ENCODE measurements around the gene UNC93B1.

Gene UNC93B1

DNA sequence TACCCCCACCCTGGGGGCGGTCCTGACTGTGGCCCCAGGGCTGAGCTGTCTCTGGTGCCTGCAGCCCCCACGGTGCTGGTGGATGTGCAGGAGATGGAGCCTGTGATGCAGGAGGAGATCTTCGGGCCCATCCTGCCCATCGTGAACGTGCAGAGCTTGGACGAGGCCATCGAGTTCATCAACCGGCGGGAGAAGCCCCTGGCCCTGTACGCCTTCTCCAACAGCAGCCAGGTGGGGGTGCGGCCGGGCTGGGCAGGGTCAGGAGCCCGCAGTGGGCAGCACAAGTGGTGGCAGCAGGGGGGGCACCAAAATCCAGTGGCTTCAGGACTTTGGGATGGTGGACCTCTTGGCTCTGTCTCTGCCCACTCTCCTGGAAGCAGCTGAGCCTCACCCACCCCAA, 18.6 kb upstream of the UNC93B1 start:
- no peak for DNase-seq (ENCODE audit: low read depth in 2 of 2)

DNA sequence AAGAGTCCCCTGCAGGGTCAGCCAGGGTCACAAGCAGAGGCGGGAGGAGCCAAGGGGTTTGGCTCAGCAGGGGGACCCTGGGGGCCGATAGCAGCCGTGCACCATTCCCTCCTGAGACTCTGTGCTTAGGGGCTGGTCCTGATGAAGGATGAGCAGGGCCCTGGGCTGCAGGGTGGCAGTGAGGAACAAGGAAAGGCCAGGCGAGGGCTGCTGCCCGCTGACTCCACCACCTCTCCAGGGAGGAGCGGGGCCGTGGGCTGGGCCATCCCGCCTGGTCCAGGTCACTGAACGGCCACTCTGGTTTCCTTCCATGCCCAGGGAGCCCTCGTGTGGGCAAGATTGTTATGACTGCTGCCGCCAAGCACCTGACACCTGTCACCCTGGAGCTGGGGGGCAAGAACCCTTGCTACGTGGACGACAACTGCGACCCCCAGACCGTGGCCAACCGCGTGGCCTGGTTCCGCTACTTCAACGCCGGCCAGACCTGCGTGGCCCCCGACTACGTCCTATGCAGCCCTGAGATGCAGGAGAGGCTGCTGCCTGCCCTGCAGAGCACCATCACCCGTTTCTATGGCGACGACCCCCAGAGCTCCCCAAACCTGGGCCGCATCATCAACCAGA, 17.4 kb upstream of the UNC93B1 start:
- DNase-seq (ENCODE audit: low read depth in 2 of 2), result no peak

DNA sequence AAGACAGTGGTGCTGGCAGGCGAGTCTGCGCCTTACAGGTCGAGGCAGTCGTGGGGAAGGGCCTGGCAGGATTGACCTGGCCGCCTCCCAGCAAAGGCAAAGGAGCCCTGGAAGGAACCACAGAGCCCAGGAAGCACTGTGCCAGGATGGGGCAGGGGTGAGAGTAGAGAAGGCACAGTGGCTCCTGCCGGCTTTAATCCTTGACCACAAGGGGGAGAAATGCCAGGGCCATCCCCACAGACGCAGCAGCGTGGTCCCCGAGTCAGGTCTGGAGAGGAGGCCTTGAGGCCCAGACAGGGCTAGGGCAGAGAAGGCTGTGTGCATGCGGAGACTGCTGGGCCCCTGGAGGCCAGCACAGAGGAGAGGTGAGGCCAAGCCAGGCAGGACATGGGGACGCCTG, 16.7 kb upstream of the UNC93B1 start:
- no peak for DNase-seq (ENCODE audit: low read depth in 2 of 2)

DNA sequence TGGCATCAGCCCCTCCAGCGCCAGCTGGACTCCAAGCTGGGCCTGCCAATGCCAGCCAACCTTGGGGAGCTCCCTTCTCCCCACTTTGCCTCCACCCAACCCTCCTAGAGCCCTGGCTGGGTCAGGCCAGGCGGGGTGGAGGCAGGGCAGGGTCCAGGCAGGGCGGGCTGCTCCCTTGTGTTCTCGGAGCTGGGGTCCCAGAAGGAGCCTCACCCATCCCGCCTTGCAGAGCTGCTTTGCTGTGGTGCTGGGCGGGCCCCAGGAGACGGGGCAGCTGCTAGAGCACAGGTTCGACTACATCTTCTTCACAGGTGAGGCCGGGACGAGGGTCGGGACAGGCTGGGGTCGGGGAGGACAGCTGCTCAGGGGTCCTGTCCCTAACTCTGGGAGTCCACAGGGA, 15.6 kb upstream of the UNC93B1 start:
- DNase-seq (ENCODE audit: low read depth in 2 of 2), result no peak

DNA sequence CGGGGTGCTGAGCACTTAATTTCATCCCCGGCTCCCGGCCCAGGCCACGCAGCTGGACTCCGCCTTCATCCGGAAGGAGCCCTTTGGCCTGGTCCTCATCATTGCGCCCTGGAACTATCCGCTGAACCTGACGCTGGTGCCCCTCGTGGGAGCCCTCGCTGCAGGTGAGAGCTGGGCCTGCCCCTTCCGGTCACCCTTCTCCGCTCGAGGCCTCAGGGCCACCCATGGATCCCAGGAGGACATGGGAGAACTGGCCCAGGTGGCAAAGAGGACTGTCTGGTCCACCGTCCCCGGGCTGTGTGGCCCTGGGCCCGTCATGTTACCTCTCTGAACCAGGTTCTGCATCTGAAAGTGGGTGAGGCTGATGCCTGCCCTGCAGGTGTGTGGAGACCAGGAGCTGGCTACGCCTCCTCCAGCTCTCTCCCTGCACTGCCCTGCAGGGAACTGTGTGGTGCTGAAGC, 14.9 kb upstream of the UNC93B1 start:
- DNase-seq (ENCODE audit: low read depth in 2 of 2), result no peak

DNA sequence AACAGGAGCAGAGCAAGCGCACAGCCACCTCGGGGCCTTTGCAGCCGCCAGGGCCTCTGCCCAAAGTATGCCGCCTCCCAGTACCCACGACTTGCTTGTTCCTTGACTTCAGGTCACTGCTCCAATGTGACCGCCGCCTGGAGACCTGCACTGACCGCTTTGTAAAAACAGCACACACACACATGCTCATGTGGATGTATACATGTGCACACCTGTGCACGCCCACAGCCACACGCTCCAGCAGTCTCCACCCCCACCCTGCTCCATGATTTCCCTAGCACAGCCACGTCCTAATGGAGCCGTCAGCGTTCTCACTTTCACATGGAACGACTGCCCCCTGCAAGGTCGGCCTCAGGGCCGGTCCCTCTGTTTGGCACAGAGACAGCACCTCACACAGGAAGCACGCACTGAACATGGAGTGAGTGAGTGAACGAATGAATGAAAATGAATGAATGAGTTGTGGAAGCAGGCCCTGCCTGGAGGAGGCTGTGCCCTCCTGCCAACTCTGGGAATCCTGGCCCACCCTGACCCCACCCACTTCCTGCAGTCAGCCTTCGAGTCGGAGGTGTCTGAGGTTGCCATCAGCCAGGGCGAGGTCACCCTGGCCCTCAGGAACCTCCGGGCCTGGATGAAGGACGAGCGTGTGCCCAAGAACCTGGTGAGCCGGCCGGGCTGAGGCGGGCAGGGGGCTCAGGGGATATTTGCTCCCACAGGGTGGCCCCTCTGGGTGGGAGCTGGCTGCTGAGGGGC, 14.3 kb upstream of the UNC93B1 start:
- no peak for DNase-seq (ENCODE audit: low read depth in 2 of 2)

DNA sequence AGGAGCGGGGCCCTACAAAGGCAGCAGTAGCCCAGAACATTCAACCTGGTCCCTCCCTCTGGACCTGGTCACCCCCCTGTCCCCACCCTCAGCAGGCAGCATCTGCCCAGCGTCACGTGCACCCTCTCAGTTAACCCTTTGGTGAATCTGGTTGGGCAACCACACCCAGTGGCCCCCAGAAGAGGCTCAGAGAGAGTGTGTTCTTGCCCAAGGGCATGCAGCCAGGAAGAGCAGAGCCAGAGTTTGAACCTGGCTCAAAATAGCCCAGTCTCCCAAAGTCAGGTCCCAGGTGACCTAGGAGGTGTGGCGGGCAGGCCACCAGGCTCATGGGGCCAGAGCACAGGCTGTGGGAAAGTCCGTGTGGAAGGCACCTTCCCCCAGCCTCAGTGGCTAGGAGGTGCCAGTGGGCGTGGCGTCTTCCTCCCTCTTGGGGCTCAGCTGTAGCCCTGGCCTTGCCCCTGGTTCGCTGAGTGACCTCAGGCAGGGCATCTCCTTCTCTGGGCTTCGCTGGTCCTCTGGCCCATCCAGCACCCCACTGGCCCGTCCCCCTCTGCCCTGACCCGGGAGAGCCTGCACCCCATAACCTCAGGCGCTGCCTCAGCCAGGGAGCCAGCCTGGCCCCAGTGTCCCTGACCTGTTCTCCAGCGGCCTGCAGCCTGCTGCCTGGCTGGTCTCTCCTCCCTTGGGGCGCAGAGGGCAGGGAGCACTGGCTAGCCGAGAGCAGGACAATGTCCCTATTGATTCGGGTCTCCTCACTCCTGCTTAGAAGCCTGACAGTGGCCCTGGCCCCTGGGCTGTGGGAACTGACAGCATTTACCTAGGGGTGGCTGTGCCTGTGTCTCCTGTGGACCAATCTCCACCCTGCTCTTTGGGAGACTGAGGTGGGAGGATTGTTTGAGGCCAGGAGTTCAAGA, 13.3 kb upstream of the UNC93B1 start:
- no peak for DNase-seq (ENCODE audit: low read depth in 2 of 2)

DNA sequence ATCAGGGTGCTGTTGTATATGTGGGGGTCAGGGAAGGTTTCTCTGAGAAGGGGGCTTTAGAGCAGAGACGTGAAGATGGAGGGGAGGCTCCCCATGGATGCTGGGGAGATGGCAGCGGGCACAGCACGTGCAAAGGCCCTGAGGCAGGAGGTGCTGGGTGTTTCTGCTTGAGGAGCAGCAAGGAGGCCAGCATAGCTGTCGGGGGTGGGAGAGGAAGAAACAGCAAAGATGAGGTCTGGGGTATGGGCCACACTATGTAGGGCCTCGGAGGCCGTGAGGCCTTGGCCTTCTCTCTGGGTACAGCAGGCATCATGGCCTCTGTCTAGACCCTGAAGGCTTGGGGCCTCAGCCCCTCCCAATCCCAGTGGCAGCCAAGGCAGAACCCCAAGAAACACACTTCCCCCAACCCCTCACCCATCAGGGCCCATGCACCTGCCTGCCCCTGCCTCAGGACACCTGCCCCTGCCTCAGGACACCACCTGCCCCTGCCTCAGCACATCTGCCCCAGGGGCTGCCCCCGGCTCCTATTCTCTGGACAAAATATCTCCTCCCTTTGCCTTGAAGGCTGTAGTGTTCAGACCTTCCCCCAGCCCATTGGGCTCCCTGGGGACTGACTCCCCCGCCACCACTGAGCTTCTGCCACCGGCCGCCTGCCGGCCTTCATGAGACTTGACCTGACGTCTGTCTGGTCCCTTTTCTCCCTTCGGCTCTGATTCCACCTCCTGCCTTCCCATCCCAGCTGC, 12.4 kb upstream of the UNC93B1 start:
- no peak for DNase-seq (ENCODE audit: low read depth in 2 of 2)

DNA sequence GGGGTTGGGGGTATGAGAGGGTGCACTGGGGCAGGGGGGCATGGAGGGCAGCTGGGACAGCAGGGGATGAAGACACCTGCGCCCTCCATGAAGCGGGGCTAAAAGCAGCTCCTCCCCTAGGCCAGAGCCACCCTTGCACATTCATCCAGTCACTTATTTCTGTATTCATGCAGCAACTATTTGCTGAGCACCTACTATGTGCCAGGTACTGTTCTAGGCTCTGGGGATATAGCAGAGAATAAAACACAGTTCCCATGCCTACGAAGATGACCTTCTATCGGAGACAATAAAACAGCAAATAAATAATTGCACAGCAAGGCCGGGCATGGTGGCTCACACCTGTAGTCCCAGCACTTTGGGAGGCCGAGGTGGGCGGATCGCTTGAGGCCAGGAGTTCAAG, 11.6 kb upstream of the UNC93B1 start:
- DNase-seq (ENCODE audit: low read depth in 2 of 2), result no peak

DNA sequence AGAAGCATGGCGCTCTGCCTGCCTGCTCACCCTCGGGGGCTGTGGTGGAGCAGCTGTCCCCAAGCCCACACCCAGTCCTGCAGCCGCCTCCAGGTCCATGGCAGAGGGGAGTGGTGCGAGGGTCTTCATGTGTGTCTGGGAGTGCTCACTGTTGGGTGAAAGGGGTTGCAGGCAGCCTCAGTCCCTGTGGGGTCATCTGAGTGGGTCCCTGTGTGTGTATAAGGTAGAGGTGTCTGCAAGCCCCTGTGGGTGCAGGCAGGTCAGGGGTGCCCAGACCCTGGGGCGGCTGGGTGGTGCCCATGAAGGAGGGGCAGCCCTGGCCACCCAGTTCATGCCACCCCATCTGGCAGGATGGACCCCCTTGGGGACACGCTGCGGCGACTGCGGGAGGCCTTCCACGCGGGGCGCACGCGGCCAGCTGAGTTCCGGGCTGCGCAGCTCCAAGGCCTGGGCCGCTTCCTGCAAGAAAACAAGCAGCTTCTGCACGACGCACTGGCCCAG, 11.1 kb upstream of the UNC93B1 start:
- DNase-seq (ENCODE audit: low read depth in 2 of 2), result no peak

DNA sequence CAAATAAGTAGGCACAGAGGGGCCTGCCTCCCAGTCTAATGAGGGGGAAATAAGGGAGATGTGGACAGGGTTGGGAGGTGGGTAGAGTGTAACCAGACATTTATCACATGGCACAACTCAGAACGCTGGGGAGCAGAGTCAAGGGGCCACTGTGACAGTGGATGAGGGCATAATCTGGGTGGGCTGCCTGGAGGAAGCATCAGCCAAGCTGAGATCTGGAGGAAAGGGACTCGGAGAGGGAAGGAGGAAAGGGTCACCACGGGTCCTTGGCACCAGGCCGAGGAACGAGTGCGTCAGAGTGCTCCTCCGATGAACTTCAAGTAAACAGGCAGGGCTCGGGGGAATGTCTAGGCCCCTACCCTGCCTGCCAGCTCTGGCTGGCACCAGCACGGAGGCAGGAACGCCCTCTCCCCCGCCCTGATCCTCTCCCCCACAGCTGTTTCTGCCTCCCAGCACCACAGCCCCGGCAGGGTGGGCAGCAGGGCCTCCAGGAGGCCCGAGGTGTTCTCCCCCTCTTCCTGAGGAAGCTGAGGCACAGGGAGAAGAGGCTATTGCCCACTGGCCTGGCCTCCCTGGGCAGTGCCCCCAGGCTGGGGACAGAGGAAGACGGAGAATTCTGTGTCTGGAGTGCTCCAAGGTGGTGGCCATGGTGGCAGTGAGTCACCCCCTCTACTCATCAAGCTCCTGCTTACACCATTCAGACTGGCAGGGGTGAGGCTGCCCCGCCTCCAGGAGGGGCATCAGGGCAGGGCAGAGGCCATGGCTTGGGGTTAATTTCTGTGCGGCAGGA, 10.5 kb upstream of the UNC93B1 start:
- DNase-seq (ENCODE audit: low read depth in 2 of 2), result no peak

DNA sequence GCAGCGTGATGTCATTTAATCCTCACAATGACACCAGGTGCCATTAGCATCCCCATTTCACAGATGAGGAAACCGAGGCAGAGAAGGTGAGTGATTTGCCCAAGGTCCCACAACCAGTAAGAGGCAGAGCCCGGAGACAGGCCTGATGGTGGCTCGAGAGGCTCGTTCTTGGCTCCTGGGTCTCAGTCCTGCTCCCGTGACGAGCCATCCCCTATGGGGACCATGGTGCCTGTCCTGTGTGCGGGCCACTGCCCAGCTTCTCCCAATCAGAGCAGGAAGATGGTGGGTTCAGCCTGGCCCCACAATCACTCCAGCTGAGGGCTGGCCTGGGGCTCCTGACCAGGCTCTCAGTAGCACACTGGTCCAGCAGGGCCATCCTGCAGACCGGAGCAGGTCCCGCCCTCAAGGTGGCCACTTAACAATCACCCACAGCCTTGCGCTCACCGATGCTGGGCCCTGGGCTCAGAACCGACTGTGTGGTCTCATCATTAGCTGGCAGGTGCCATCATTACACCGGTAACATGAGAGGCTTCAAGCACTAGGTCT, 9.8 kb upstream of the UNC93B1 start:
- no peak for DNase-seq (ENCODE audit: low read depth in 2 of 2)

DNA sequence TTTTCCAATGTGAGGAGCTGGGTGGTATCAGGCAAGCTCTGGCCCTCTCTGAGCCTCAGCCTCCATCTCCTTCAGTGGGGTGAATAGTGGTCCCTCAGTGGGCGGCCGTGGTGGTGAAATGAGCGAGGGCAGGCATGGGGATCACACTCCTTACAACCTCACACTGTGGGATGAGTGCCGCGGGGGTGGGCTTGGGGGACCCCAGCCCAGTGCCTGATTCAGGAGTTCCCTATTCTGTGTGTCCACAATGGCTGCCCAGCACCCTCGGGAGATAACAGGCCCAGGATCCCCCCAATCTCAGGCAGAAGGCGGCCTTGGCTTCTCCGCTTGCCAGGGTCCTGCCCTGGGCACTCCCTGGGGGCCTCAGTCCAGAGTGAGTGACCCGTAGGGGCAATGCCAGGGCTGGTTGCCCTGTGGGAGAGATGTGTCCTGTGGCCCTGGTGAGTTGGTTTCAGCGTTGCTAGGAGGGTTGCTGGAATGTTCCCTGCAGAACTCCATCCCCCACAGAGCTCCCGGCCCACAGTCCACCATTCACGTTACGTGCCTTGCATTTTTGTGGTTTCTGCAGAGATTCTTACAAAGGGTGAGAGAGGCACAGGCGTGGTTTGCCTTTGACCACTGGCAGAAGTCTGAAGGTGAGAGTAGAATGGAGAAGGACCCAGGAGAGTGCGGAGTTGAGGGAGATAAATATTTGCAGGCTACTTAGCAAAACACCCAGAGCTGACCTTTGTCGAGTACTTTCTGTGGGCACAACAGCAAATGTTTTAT, 9.1 kb upstream of the UNC93B1 start:
- no peak for DNase-seq (ENCODE audit: low read depth in 2 of 2)

DNA sequence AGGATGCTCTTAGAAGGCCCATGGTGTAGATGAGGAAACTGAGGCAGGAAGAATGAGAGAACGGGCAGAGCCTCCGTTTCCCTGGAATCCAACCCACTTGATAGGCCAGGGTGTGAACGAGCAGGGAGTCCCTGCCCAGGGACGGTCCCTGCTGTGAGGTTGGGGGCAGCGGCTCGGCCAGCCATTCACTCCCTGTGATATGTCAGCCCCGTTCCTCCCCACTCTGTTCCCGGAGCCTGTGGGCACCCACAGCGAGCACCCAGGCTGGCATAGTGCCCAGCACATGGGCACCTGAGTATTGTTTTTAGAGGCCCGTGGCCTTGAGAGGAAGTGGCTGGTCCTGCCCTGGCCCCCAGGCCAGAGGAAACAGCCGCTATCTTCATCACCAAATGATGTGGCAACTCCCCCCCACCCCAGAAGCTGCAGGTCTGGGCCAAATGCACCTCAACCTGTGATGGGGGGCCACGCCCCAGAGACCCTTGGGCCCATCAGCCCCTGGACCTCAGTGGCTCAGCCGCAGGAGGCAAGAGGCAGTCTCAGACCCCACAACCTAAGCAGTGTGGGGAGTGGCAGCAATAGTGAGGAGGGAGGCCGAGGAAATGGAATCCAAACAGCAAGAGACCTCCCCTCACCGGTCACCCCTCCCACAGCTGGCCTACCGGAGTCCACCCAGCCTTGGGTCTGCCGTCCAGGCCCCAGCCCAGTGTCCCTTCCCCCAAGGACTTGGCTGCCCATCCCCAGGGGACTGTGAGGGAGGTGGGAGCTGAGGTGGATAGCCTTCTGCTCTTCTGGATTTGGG, 8.3 kb upstream of the UNC93B1 start:
- no peak for DNase-seq (ENCODE audit: low read depth in 2 of 2)

DNA sequence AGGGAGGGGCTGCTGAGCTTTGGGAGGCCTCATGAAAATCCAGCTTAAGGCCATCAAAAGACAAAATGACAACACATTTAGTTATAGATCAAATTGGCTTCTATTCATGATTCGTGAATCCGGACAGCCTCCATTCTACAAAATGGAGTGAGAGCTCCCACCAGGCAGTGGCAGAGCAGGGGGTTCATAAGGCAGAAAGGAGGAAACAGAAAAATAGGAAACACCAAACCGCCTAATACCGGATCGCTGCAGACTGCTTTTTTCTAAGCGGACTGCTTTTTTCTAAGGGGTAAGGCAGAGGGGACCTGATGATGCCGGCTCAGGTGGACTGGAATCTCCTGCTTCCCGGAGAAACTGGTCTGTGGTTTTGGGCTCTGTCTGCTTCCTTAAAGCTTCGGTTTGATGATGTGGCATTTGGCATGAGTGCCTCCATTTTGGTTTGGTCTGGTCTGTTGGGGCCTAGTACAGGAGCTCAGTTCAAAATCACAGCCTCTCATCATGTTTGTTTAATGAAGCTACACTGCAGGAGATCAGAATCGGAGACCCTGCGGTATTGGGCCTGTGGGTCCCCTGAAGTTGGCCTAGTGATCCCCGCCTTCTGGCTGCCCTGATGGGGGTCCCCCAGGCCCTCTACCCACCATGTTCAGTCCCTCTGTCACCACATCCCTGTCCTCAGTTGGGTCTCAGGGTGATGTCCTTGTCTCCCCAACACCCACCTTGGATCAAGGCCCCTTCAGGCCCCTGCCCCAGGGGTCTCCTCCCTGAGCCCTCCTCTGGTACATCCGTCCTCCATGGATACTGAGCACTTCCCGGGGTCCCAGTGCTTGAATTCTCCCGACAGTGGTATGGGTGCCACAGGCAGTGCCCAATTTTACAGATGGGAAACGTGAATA, 7.4 kb upstream of the UNC93B1 start:
- no peak for DNase-seq (ENCODE audit: low read depth in 2 of 2)

DNA sequence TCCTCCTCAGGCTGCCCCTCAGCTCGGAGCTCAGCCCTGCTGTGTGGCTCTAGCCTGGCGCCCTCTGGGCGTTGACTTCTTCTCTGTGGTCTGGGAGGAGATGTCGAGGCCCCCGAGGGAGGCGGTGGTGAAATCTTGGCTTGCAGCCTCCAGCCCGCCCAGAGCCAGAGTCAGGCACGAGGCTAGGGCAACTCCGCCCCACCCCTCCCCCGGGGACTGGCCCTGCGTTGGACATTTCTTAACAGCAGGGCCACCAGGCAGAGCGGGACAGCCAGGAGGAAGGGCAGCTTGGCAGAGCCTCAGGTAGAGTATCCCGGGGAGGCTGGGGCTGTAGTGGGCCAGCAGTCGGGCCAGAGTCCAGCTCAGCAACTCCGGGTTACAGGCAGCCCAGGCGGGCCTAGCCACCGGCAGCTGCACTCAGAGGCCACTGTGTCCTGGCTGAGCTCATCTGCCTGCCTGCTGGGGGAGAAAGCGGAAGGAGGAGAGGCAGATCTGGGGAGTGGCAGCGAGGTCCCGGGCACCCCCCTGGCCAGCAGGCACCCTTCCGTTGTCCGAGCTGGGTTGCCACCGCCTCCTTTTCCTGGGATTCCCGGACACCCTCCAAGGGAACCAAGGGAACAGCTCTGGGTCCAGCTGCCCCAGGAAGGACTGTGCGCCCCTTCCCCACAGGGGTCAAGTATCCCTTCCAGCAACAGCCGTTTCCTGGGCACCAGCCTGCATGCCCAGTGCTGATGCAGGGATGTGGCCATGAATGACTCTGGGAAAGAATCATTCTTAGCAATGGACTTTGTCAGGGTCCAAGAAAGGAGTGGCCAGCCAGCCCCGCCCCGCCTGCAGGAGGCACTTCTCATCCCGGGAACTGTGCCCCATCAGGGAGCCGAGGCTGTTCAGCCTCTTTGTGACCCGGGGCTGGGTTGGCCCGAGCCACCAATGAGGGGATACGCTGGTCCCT, 6.5 kb upstream of the UNC93B1 start, which contains the start of gene ALDH3B1:
Gene ALDH3B1, plus strand, starts transcription at position 238 of the 952 bp plus-strand sequence. CDS start 4,971 bp downstream, outside the sequence.
- DNase-seq (ENCODE audit: low read depth in 2 of 2), result no peak
